HG02623 (cell line): Measurements from ENCODE around the gene DMXL2.
A peak's percentile ranks its signal among the peaks of the same experiment; 100 is the strongest.
"Not testable (repeated sequence)": the region's sequence is repeated elsewhere in the genome, so short reads cannot be mapped to it uniquely, and the experiment has no call there.

Experiments
- ATAC-seq: cut with Tn5 transposase; IDR thresholded peaks from one replicate; pipeline ENCODE4 v1.9.1; 2021; ENCODE audit warnings: moderate library complexity; ENCODE audit not compliant: unreplicated experiment

Gene DMXL2, protein sequence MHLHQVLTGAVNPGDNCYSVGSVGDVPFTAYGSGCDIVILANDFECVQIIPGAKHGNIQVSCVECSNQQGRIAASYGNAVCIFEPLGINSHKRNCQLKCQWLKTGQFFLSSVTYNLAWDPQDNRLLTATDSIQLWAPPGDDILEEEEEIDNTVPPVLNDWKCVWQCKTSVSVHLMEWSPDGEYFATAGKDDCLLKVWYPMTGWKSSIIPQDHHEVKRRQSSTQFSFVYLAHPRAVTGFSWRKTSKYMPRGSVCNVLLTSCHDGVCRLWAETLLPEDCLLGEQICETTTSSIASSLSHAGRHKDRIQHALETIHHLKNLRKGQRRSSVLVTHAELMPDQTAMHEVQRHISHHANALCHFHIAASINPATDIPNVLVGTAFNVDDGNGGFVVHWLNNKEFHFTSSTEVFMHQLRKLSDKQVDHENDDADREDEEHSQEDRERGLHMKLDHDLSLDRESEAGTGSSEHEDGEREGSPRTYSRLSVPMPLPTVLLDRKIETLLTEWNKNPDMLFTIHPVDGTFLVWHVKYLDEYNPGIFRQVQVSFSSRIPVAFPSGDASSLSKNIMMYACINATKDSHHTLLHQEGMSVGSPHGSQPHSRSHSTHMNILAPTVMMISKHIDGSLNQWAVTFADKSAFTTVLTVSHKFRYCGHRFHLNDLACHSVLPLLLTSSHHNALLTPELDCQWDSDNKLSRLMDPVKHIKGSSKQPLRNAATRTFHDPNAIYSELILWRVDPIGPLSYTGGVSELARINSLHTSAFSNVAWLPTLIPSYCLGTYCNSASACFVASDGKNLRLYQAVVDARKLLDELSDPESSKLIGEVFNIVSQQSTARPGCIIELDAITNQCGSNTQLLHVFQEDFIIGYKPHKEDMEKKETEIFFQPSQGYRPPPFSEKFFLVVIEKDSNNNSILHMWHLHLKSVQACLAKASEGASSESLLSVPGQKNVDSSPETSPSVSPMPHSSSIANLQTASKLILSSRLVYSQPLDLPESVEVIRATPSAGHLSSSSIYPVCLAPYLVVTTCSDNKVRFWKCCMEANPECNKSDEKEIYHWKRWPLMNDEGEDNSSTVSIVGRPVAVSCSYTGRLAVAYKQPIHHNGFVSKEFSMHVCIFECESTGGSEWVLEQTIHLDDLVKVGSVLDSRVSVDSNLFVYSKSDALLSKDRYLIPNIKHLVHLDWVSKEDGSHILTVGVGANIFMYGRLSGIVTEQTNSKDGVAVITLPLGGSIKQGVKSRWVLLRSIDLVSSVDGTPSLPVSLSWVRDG (N-terminal part only)

DNA sequence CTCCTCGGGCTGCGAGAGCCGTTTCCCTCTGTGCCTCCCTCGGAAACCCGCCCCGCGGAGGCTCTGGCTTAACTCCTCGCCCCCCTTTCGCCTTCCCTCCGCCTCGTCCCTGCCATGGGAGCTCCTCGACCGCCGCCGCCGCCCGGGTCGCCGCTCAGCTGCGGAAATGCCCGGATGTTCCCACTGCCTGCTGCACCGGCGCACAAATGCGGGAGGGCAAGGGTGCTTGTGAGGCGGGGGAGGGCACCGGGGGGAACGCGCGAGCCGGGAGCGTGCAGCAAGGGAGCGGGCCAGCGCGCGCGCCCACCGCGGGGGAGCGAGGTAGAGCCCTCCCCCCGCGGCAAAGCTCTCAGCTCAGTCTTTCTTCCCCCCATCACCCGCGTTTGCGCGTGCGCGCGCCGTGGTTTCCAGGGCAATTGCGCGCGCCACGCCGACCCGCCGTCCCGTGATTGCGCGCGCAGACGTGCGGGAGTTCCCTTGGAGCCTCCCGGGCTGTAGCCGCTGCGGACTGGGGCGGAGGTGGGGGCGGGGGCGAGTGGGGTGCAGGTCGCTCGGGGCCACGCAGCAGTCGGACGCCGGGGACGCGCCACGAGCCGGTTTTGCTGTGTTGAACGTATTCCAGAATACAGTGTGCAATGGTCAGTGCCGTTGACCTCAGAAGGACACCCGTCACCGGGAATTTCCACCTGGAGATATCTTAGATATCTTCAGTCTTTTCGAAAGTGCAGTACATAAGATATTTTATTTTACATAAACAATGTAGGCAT lies at the start of gene DMXL2:
DMXL2 (minus strand) TSS at position 168 of the 767 bp plus-strand sequence. CDS start 226 bp downstream, outside the sequence.
- ATAC-seq: peak; percentile 38

DNA sequence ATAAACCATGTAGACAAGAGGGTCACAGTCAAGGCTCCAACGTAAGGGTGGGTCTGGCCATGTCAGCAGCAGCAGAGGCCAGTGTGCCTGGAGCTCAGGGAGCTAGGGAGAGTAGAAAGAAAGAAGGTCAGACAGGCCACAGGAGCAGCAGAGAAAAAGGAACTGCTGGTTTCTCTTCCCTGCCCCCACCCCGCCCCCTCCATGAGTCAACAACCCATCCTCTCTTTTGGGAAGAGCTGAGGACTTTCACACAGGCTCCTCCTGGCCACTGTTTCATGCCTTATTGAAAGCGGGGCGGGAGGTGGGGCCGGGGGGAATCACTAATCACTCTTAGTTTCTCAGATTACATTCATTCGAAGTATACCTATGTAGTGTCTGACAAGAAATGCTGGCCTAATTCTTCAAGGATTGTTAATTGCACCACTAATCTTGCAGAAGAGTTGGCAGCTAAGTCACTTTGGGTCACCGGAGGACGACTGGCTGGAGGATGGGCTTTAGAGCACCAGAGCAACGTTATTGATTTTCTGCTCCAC lies 49.6 kb upstream of the DMXL2 start:
- no peak for ATAC-seq

DNA sequence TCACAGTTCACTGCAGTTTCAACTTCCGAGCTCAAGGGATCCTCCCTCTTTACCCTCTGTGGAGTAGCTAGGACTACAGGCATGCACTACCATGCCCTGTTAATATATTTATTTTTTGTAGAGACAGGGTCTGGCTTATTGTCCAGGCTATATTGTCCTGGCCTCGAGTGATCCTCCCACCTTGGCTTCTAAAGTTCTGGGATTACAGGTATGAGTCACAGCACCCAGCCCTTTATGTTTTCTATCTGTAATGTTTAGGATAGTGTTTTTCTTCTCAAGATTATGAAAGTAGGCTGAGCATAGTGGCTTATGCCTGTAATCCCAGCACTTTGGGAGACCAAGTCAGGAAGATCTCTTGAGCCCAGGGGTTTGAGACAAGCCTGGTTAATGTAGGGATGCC lies 46.8 kb upstream of the DMXL2 start:
- ATAC-seq: no peak

DNA sequence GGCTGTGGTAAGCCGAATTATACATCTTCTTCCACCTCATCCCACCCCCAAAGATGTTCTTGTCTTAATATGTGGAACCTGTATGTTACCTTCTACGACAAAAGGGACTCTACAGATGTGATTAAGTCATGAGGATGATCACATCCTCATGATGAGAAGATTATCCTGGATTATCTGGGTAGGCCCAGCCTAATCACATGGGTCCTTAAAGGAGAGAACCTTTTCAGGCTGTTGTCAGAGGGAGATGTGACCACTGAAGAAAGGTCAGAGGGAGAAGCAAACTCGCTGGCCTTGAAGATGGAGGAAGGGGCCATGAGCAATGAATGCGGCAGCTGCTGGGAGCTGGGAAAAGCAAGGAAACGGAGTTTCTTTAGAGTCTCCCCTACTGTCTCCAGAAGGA lies 45.9 kb upstream of the DMXL2 start:
- ATAC-seq: no peak

DNA sequence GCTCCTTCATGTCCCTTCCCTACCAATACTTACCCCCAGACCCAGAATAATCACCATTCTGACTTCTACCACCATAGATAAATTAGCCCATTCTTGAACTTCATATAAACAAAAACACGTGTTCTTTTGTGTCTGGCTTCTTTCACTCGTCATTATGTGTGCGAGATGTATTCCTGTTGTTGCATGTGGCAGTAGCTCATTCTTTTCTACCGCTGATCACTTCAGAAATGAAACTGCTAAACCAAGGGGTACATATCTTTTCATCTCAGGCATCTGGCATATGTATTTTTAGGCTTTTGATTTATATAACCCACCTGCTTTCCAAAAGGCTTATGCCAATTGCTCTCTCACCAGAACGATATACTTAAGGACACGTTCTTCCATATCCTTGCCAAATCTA lies 44.9 kb upstream of the DMXL2 start:
- no peak for ATAC-seq

DNA sequence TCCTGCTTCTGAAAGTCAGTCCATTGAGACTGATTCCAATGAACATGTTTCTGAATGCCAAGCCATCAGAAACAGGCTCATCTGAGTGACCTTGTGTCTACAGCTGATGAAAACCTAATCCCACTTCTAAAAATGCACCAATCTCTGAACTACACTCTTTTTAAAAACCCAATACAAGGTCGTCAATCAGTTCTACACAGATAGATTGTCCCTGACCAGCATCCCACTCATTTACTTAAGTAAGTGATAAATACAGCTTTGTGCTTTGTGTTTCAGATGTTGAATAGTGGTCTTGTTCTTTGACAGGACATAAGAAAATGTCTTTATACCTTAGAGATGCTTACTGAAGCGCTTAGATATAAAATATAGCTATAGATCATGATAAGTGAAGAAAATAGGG lies 38.5 kb upstream of the DMXL2 start:
- no peak for ATAC-seq

DNA sequence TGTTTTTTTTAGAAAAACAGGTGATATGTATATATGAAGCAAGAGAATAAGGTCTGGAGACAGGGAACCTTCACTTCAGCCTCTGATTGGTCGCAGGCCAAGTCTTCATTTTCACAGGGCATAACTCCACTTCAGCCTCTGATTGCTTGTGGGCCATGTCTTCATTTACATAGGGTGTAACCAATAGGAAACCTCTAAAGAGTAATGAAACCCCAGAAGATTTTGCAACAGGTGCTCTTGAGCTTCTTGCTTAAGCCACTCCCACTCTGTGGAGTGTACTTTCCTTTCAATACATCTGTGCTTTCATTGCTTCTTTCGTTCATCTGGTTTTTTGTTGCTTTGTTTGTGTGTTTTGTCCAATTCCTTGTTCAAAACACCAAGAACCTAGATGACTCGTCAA lies 36.1 kb upstream of the DMXL2 start:
- no peak for ATAC-seq

DNA sequence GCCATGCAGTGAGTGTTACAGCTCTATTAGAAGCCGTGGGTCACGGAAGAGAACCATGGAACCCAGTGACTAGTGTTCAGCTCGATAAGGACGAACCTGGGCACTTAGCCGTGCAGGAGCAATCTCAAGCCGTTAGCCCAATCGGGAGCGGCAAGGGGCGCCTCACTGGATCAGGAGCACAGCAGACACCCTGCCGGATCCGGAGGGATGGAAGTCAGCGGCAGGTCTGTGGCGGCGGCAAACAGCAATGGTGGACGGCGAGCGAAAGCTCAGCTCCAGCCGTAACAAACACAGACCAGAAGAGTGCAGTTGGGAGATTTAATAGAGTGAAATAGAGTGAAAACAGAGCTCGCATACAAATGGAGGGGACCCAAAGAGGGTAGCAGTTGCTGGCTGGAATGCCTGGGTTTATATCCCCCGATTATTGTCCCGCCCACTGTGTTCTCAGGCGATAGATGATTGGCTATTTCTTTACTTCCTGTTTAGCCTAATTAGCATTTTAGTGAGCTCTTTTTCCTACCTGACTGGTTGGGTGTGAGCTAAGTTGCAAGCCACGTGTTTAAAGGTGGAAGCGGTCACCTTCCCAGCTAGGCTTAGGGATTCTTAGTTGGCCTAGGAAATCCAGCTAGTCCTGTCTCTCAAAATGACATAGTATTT lies 33.0 kb upstream of the DMXL2 start:
- not testable (repeated sequence) for ATAC-seq

DNA sequence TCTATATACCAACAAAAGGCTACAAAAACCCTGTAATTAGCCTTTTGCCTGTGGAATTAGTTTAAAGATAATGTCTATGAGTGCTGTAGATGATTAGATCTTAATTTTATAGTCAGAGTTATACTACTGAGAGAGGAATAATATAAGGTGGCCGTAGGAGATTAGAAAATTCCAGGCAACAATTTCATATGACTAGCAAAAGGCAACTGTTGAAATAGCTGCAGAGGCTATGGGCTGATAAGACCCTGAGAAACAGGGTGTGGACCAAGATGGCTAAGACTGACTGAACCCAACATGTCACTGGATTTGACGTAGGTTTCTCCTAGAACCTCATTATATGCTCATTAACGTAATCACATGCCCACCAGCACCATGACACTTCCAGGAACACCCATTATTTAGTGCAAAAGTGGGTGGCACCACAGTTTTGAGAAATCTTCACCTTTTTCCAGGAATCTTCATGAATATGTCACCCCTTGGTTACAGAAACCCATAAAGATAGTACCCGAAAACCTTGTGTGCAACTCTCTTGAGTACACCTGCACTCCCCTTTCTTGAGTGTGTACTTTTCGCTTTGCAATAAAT lies 29.6 kb upstream of the DMXL2 start:
- no peak for ATAC-seq

DNA sequence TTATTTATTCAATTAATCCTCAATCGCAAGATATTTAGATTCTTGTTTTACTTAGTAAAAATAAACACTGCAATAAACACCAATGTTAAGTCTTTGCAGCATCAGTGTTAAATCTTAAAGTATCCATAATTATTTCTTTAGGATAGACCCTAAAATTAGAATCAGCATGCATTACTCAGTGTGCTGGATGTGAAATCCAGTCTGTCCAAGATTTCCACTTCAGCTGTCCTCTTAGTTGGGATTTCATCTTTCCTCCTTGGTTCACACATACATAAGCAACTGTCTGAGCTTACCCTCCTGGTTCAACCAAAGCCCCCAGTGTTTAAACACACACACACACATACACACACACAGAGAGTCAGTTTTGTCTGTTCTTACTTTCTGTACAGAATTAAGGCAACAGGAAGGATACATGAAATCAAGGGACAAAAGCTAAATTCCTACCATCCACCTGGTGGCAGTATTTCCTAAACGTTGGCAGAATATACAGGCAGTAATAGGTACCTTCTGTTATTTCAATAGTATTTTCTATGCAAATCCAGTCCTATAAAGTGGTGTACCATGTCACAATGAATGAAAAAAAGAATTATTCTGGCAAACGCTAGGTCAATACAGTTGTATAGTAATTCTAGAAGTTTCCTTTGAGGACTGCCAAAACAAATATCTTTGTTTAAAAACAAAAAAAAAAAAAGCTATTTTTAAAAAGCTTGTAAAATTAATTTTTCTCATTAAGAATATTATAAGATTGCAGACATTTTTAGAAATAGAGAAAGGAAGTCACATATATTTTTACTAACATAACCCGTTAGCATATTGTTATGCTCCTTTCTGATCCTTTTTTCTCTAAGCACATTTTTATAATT lies 27.3 kb upstream of the DMXL2 start:
- no peak for ATAC-seq

DNA sequence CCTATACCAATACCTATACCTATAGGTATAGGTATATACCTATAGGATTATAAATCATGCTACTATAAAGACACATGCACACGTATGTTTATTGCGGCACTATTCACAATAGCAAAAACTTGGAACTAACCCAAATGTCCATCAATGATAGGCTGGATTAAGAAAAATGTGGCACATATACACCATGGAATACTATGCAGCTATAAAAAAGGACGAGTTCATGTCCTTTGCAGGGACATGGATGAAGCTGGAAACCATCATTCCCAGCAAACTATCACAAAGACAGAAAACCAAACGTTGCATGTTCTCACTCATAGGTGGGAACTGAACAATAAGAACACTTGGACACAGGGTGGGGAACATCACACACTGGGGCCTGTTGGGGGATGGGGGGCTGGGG lies 26.1 kb upstream of the DMXL2 start:
- ATAC-seq: not testable (repeated sequence)

DNA sequence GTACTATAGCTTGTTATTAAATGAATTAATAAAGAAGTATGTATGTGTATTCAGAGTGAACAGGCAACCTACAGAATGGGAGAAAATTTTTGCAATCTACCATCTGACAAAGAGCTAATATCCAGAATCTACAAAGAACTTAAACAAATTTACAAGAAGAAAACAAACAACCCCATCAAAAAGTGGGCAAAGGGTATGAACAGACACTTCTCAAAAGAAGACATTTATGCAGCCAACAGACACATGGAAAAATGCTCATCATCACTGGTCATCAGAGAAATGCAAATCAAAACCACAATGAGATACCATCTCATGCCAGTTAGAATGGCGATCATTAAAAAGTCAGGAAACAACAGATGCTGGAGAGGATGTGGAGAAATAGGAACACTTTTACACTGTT lies 25.5 kb upstream of the DMXL2 start:
- ATAC-seq: not testable (repeated sequence)

DNA sequence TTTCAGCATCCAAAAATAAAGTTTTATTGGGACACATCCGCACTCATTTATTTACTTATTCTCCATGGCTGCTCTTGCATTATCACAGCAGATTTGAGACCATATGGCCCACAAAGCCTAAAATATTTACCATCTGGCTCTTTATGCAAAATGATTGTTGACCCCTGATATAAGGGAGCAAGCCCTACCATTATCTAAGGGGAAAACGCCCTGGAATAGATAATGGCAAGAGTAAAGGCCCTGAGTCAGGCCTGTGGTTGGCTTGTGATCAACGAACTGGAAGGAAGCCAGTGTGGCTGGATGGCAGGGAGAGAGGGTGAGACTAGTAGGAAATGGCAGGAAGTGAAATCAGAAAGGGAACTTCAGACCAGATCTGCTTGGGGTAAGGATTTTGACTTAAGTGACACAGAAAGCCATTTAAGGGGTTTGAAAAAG lies 24.6 kb upstream of the DMXL2 start:
- ATAC-seq: no peak

DNA sequence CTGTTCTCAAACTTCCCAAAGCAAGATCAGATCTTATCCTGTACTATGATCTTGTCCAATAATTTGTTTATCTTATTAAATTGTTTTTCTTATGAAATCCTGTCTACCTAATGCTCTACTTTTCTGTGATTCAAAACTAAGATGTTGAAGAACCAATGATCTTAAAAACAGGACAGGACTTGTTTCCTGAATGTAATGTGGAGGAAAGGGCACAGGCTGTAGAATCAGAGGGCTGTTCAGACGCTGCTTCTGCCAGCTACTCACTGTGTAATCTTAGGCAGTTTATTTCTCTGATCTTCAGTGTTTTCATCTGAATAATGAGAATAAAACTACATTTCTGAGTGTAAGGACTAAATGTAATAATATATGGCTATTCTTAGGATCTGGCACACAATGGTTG lies 20.1 kb upstream of the DMXL2 start:
- no peak for ATAC-seq

DNA sequence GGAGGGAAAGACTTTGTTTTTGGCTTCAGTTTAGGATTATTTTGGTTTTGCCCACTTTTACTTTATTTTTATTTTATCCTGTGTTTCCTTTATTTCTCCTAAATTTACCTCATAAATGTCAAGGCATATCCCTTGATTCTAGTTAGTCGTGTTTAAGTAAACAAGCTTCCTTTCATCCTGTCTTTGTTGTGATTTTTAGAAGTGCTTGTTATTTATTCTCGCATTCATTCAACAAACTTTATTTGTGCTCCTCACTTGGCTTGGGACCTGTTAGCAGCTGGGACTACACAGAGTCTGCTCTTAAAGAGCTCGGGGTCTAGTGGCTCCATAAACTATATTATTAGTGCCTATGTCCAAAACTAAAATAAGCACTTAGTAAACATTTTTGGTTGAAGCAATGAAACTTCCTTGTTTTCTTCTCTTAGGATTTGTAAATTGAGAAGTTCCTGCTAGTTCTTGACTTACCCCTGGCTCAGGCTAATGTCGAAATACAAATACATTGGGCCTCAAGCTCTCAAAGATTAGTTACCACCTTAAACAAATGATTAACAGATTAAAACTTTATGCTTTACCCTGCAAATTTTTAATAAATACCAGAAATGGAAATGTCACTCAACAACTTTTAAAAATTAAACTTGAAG lies 19.0 kb upstream of the DMXL2 start:
- ATAC-seq: no peak

DNA sequence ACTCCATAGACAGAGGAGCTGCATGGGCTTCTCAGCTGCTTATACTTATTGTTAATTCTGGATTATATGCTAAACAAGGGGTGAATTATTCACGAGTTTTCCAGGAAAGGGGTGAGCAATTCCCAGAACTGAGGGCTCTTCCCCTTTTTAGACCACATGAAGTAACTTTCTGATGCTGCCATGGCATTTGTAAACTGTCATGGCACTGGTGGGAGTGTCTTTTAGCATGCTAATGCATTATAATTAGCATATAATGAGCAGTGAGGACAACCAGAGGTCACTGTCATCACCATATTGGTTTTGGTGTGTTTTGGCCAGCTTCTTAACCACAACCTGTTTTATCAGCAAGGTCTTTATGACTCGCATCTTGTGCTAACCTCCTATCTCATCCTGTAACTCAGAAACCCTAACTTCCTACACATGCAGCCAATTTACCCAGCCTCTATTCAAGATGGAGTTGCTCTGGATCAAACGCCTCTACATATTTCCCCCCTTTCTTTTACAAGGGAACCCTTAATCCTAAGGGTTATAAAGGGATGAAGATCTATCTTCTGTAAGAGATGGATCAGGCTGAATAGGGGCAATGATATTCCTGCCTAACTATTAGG lies 12.1 kb upstream of the DMXL2 start:
- no peak for ATAC-seq

DNA sequence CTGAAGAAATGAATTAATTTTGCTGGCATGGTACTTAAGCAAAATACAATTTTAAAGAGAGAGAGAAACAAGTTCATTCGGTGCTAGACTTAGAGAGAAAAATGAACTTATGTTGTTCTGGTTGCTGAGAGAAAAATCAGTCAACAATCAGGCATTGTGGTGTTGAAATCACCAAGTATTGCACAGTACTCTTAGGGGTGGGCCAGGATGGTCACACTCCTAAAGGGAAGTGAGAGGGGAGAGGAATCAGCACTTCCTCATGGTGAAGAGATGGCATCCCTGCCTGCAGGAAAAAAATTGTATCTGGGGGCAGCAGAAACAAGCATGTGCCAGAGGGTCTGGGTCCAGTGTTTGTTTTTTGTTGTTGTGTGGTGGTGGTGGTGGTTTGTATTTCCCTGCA lies 7.0 kb upstream of the DMXL2 start:
- no peak for ATAC-seq
